Prostate gland (tissue), 2 donors: ENCODE measurements around the gene PTPN23. TPM values are rescaled to one million over a fixed set of nuclear protein-coding genes. Genes with fewer than 3 reads are reported as not detected.

Experiments
- DNase-seq: peaks from one replicate; pipeline ENCODE4 v3.0.0-alpha.2; 2019; ENCODE audit warnings: low spot score
- H3K27ac ChIP-seq, 2 donors: fragments of 200-600 bp; sonication (generic); 2 replicates each; pipeline ENCODE4 v1.5.1; 2017 to 2019
- H3K27me3 ChIP-seq: fragments of 200-600 bp; sonication (generic); replicated peaks from 2 replicates; pipeline ENCODE4 v1.5.1; 2019; ENCODE audit not compliant: insufficient read depth
- H3K36me3 ChIP-seq, 2 donors: fragments of 200-600 bp; sonication (generic); 1 replicate in 1 of 2; 2 replicates in 1 of 2; pipeline versions ENCODE4 v1.5.1 to v1.8.1; 2017 to 2019
- H3K4me1 ChIP-seq: fragments of 200-600 bp; sonication (generic); replicated peaks from 2 replicates; pipeline ENCODE4 v1.5.1; 2019
- H3K4me3 ChIP-seq, 2 donors: fragments of 200-600 bp; sonication (generic); 2 replicates each; pipeline ENCODE4 v1.5.1; 2017 to 2019
- H3K9me3 ChIP-seq: fragments of 200-600 bp; sonication (generic); 2 replicates; pipeline ENCODE4 v1.5.1; 2017
- POLR2A ChIP-seq: fragments of 450-650 bp; IDR thresholded peaks from one replicate; pipeline ENCODE4 v1.6.1; 2016; ENCODE audit warnings: antibody characterized with exemption, mild to moderate bottlenecking
- POLR2AphosphoS5 ChIP-seq: sonication (generic); formaldehyde crosslinking; IDR thresholded peaks from one replicate; pipeline ENCODE4 v1.6.1; 2017; ENCODE audit warnings: antibody characterized with exemption
- WGBS: methylation state at CpG from one replicate; pipeline ENCODE4 v1.1.5; 2018; 5-methylcytosine and 5-hydroxymethylcytosine counted together
- intact Hi-C: fragments of 100-400 bp; cut with DNase I; formaldehyde crosslinking; loops from one replicate; pipeline ENCODE4 v1.14.2; 2022
- total RNA-seq, 2 donors: library from RNA; depleted of rRNA; stranded (reverse); fragments of >200 nt; gene quantifications; one replicate each; pipeline ENCODE4 v1.1.0, GENCODE V29; 2016
- TF ChIP-seq, protein P1 (sequence below), 4 experiments: fragments of 200-600 bp in 2 of 4; fragments of 450-650 bp in 2 of 4; sonication (generic) in 2 of 4; IDR thresholded peaks; 1 replicate in 3 of 4; 2 replicates in 1 of 4; pipeline ENCODE4 v1.5.1; 2016 to 2019; ENCODE audit warnings: antibody characterized with exemption in 4 of 4, mild to moderate bottlenecking in 2 of 4, moderate library complexity in 2 of 4

Gene PTPN23
- total RNA-seq, 2 donors from 2014 or later: 31.7 to 47.4 TPM

DNA sequence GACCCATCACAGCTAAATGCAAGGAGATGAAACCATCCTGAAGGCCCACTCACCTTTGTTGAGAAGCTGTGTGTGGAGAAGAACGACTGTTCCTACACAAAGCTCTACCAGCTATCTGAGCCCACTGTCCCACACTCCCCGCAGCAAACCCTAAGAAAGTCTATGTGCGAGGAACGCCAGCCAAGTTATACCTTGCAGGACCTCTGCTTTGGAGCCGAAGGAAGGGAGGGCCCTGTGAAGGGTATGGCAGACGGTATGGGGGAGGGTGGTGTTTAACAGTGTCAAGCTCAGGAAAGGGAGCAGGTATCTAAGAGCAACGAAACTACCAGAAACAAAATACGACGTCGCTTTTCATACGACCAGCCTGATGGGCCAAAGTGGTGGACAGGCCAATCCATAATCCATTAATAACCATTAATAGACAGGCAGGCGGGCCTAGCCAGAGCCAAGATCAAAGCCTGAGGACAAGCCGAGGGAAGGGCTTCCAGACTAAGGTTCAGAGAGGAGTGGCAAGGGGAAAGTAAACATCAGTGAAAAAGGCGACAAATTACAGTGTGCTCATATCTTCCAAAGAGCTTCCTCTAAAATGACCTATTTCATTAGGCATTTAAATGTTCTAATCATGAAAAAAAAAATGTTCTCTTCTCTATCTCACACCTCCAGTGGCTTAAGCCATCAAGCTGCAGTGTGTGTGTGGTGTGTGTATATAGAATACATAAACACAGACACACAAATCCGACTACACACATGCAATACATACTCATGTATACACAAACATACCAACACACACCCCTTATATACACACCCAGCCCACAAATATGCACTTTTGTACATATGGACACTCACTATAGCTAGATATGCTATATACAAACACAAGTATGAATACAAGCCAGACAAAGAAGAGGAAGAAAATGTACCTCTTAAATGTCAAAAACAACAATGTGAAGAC, 43.9 kb downstream of the PTPN23 start:
- H3K27me3 ChIP-seq: no peaks in the 10 kb centered on the region
- H3K4me1 ChIP-seq: peaks cover 5% of the 10 kb centered on the region
- no peak for DNase-seq
- 65% methylated on average over 15 of the region's 15 CpGs for WGBS
- no peak overlapping the region for H3K4me3 ChIP-seq
- H3K36me3 ChIP-seq: no peaks in the 10 kb centered on the region
- TF ChIP-seq, protein P1, sequence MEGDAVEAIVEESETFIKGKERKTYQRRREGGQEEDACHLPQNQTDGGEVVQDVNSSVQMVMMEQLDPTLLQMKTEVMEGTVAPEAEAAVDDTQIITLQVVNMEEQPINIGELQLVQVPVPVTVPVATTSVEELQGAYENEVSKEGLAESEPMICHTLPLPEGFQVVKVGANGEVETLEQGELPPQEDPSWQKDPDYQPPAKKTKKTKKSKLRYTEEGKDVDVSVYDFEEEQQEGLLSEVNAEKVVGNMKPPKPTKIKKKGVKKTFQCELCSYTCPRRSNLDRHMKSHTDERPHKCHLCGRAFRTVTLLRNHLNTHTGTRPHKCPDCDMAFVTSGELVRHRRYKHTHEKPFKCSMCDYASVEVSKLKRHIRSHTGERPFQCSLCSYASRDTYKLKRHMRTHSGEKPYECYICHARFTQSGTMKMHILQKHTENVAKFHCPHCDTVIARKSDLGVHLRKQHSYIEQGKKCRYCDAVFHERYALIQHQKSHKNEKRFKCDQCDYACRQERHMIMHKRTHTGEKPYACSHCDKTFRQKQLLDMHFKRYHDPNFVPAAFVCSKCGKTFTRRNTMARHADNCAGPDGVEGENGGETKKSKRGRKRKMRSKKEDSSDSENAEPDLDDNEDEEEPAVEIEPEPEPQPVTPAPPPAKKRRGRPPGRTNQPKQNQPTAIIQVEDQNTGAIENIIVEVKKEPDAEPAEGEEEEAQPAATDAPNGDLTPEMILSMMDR (IDR thresholded peaks at IDR 0.05): no peak
- TF ChIP-seq POLR2A: no peak
- no peak for TF ChIP-seq POLR2AphosphoS5
- no peaks in the 10 kb centered on the region for H3K9me3 ChIP-seq
- peak overlapping the region in 1 of 2 donors; percentile 55 for H3K27ac ChIP-seq
- intact Hi-C loops: no loop called here

DNA sequence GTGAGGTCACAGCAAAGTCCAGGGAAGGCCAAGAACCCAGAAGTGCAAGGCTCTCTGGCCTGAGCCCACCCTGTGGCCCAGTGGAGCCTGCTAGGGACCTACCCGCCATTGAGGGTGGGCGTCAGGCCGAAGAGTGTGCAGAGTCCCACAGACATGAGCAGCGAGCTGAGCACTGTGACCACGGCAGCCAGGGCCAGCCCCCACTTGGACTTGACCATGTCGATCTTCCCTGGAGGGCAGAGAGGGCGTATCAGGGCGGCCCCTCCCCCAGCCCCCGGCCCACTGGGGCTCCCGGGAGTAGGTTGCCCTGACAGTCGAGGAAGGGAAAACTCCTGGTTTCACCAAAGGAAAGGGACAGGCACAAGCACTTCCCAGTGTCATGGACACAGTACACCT, 44.6 kb downstream of the PTPN23 start:
- Histone ChIP-seq H3K27ac (peak overlapping the region in 1 of 2 donors; percentile 55), H3K36me3 (no peaks in the 10 kb centered on the region)
- DNase-seq: no peak

DNA sequence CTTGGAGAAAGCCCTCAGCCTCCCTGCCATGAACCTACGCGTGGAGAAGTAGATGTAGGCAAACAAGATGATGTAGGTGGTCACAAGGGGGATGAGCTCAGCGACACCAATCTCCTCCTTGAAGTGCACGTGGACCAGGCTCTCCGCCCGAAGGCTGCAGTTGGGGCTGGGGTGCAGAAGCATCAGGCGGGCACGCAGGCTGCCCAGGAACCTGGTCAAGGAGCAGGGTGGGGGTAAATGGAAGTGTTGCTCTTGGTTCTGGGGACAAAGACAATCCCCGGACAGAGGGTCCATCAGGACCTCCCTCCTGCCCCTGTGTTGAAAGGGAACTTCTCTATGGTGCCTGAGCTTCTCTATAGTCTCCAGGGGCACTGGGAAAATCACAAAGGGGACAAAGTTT, 45.1 kb downstream of the PTPN23 start:
- no peaks in the 10 kb centered on the region for H3K27me3 ChIP-seq
- 93% methylated on average over 9 of the region's 9 CpGs for WGBS
- intact Hi-C loops: no loop called here
- DNase-seq: no peak
- H3K4me3 ChIP-seq: no peak overlapping the region
- H3K36me3 ChIP-seq: no peaks in the 10 kb centered on the region
- H3K4me1 ChIP-seq: peaks cover 5% of the 10 kb centered on the region
- no peaks in the 10 kb centered on the region for H3K9me3 ChIP-seq
- H3K27ac ChIP-seq: no peak overlapping the region
- TF ChIP-seq POLR2AphosphoS5: no peak
- no peak for TF ChIP-seq POLR2A
- TF ChIP-seq, protein P1 (IDR thresholded peaks at IDR 0.05): no peak

More for the DNA sequence above, 44.6 kb downstream of the PTPN23 start:
- WGBS: 73% methylated on average over 11 of the region's 11 CpGs
- Histone ChIP-seq H3K9me3 (no peaks in the 10 kb centered on the region), H3K27me3 (no peaks in the 10 kb centered on the region), H3K4me3 (no peak overlapping the region), H3K4me1 (peaks cover 5% of the 10 kb centered on the region)
- intact Hi-C loops: no loop called here
- TF ChIP-seq POLR2A: no peak
- TF ChIP-seq, protein P1 (IDR thresholded peaks at IDR 0.05): no peak
- TF ChIP-seq POLR2AphosphoS5: no peak

DNA sequence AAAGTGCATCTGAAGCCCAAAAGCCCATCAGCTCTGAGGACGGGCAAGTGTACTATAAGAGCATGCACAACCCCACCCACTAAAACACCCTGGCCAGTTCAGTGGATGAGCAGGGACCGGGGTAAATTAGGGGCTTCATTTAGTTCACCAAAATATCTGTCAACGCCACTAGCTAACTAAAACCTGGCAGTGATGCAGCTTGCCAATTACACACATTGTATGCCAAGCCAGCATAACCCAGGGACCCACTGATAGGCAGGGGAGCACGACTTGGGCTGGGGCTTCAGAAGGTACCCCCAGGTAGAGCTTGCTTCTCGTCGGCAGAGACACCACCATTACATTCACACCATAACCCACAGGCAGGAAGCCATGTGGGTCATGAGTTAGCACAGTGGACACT, 47.0 kb downstream of the PTPN23 start:
- Histone ChIP-seq H3K36me3 (no peaks in the 10 kb centered on the region), H3K9me3 (no peaks in the 10 kb centered on the region), H3K27ac (no peak overlapping the region), H3K4me3 (no peak overlapping the region), H3K27me3 (no peaks in the 10 kb centered on the region), H3K4me1 (peaks cover 5% of the 10 kb centered on the region)
- TF ChIP-seq POLR2A: no peak
- WGBS: 89% methylated on average over 6 of the region's 6 CpGs
- no peak for DNase-seq
- intact Hi-C loops: no loop called here

DNA sequence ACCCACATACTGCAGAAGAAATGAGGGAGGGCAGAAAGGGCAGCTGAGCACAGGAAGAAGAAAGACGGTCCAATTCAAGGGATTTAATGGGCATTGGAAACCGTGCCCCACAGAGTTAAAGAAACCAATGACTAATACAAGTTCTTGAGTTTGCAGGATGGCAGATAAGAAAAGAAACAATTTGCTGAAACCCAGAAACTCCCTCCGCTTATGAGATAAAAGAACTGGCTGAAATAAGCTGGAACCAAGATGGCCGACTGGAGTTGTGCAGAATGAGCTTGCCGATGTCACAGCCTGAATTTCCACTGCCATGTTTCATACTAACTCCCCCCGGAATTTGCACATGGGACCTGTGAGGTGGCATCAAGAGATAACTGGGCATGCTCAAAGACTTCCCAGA, 47.8 kb downstream of the PTPN23 start:
- Histone ChIP-seq H3K4me3 (no peak overlapping the region), H3K27ac (no peak overlapping the region), H3K4me1 (peaks cover 5% of the 10 kb centered on the region), H3K36me3 (no peaks in the 10 kb centered on the region), H3K9me3 (no peaks in the 10 kb centered on the region), H3K27me3 (no peaks in the 10 kb centered on the region)
- intact Hi-C loops: no loop called here
- 92% methylated on average over 6 of the region's 6 CpGs for WGBS
- TF ChIP-seq POLR2AphosphoS5 (no peak), POLR2A (no peak)
- TF ChIP-seq, protein P1 (IDR thresholded peaks at IDR 0.05): no peak
- DNase-seq: no peak
